DOHH2 (cell line): Measurements from ENCODE around the gene PGM2L1.

Experiments used
- H3F3A ChIP-seq: fragments of 200-600 bp; sonication (generic), shearing (Covaris generic); 2 replicates; pipeline ENCODE4 v1.6.0; 2016; ENCODE audit warnings: antibody characterized with exemption, mild to moderate bottlenecking; ENCODE audit not compliant: control insufficient read depth, insufficient read depth
- H3K27ac ChIP-seq: fragments of 200-600 bp; sonication (generic); 2 replicates; pipeline ENCODE4 v1.5.1; 2014; ENCODE audit warnings: low read depth, mild to moderate bottlenecking, low read length, moderate library complexity
- H3K27me3 ChIP-seq: fragments of 200-600 bp; sonication (generic); 2 replicates; pipeline ENCODE4 v1.6.1; 2014; ENCODE audit warnings: mild to moderate bottlenecking, low read length, mixed read lengths; ENCODE audit not compliant: control insufficient read depth
- H3K36me3 ChIP-seq: fragments of 200-600 bp; sonication (generic); 2 replicates; pipeline ENCODE4 v1.6.1; 2014; ENCODE audit warnings: mild to moderate bottlenecking, low read length, moderate library complexity, mixed read lengths; ENCODE audit not compliant: control insufficient read depth
- H3K4me1 ChIP-seq: fragments of 200-600 bp; sonication (generic); 2 replicates; pipeline ENCODE4 v1.6.1; 2014; ENCODE audit warnings: mild to moderate bottlenecking, low read length, mixed read lengths; ENCODE audit not compliant: control insufficient read depth
- H3K4me2 ChIP-seq: fragments of 200-600 bp; sonication (generic); 2 replicates; pipeline ENCODE4 v1.6.0; 2014; ENCODE audit warnings: mild to moderate bottlenecking, low read length, moderate library complexity
- H3K4me3 ChIP-seq: fragments of 200-600 bp; sonication (generic); 2 replicates; pipeline ENCODE4 v1.5.1; 2014; ENCODE audit warnings: mild to moderate bottlenecking, low read length, mixed read lengths
- H3K79me2 ChIP-seq: fragments of 200-600 bp; sonication (generic); 2 replicates; pipeline ENCODE4 v1.6.1; 2014; ENCODE audit warnings: mild to moderate bottlenecking, low read length, mixed read lengths; ENCODE audit not compliant: control insufficient read depth
- H3K9me2 ChIP-seq: fragments of 200-600 bp; sonication (generic); replicated peaks from 2 replicates; pipeline ENCODE4 v1.6.1; 2014; ENCODE audit warnings: mild to moderate bottlenecking, low read length, mixed read lengths; ENCODE audit not compliant: control insufficient read depth
- H3K9me3 ChIP-seq: fragments of 200-600 bp; sonication (generic); 2 replicates; pipeline ENCODE4 v1.6.1; 2014; ENCODE audit warnings: antibody characterized with exemption, low read length, mixed read lengths; ENCODE audit not compliant: control insufficient read depth, insufficient read depth
- H4K20me1 ChIP-seq: fragments of 200-600 bp; sonication (generic); 2 replicates; pipeline ENCODE4 v1.6.0; 2014; ENCODE audit warnings: low read depth, mild to moderate bottlenecking, antibody characterized with exemption, low read length, moderate library complexity; ENCODE audit not compliant: control insufficient read depth, insufficient read depth
- EZH2phosphoT487 ChIP-seq: fragments of 200-600 bp; sonication (generic); IDR thresholded peaks from 2 replicates; pipeline ENCODE4 v1.6.1; 2017; ENCODE audit warnings: borderline replicate concordance, mild to moderate bottlenecking, antibody characterized with exemption, low read length, moderate library complexity, mixed read lengths
- TF ChIP-seq, protein P1 (sequence below): fragments of 200-600 bp; sonication (generic); IDR thresholded peaks from one replicate; pipeline ENCODE4 v1.5.1; 2014; ENCODE audit warnings: antibody characterized with exemption, mild to moderate bottlenecking, low read depth, low read length; ENCODE audit not compliant: poor library complexity, severe bottlenecking

Gene PGM2L1

DNA sequence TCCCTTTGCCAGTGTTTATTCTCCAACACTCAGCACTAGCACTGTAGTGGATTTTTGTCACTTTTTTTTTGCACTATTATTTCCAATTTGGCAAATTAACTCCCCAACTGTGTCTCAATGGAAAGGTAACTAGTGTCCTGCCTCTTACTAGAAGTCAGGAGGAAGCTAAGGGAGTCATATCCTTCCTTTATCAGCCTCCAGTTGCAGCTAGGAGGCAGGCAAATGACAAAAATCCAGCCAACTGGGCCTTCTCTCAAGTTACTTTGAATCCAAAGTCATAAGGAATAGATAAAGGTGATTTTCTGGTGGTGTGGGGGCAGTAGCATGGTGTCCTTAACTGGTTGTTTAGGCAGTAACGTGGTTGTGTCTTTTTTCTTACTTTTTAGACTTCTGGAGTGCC lies 71.2 kb downstream of the PGM2L1 start:
- TF ChIP-seq, protein P1, sequence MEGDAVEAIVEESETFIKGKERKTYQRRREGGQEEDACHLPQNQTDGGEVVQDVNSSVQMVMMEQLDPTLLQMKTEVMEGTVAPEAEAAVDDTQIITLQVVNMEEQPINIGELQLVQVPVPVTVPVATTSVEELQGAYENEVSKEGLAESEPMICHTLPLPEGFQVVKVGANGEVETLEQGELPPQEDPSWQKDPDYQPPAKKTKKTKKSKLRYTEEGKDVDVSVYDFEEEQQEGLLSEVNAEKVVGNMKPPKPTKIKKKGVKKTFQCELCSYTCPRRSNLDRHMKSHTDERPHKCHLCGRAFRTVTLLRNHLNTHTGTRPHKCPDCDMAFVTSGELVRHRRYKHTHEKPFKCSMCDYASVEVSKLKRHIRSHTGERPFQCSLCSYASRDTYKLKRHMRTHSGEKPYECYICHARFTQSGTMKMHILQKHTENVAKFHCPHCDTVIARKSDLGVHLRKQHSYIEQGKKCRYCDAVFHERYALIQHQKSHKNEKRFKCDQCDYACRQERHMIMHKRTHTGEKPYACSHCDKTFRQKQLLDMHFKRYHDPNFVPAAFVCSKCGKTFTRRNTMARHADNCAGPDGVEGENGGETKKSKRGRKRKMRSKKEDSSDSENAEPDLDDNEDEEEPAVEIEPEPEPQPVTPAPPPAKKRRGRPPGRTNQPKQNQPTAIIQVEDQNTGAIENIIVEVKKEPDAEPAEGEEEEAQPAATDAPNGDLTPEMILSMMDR = no peak
- no peak for TF ChIP-seq EZH2phosphoT487
- no peaks in the 10 kb centered on the region for H3K9me2 ChIP-seq
- no peaks in the 10 kb centered on the region for H3K9me3 ChIP-seq
- no peaks in the 10 kb centered on the region for H3K79me2 ChIP-seq
- peaks cover 7% of the 10 kb centered on the region for H3K27me3 ChIP-seq
- H4K20me1 ChIP-seq = no peaks in the 10 kb centered on the region
- no peak overlapping the region for H3K27ac ChIP-seq
- H3K36me3 ChIP-seq = no peaks in the 10 kb centered on the region
- no peaks in the 10 kb centered on the region for H3F3A ChIP-seq
- no peak overlapping the region for H3K4me2 ChIP-seq
- H3K4me3 ChIP-seq = no peak overlapping the region
- H3K4me1 ChIP-seq = no peaks in the 10 kb centered on the region

DNA sequence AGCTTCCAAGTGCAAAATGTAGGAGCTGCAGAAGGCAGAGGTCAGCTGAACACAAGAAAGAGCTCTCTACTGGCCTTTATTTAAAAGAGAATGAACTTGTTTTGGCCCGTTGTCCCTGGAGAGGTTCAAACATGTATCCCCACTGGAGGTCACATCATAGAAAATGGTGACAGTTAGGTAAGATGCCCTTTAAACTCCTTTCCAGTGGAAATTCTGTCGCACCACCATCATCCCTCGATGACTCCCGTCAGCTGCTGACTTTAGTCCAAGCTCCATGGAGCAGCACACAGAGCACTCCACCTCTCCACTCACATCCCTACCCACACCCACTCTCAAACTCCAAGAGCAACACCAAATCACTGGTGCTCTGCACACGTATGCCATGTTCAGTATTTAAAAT lies 71.6 kb downstream of the PGM2L1 start:
- no peaks in the 10 kb centered on the region for H3F3A ChIP-seq
- H3K79me2 ChIP-seq = no peaks in the 10 kb centered on the region
- peaks cover 7% of the 10 kb centered on the region for H3K27me3 ChIP-seq
- H3K4me1 ChIP-seq = no peaks in the 10 kb centered on the region
- H3K36me3 ChIP-seq = no peaks in the 10 kb centered on the region
- no peaks in the 10 kb centered on the region for H4K20me1 ChIP-seq
- no peak overlapping the region for H3K4me2 ChIP-seq
- no peaks in the 10 kb centered on the region for H3K9me3 ChIP-seq
- no peaks in the 10 kb centered on the region for H3K9me2 ChIP-seq
- H3K27ac ChIP-seq = no peak overlapping the region
- TF ChIP-seq EZH2phosphoT487 = no peak
- TF ChIP-seq, protein P1 = no peak
- no peak overlapping the region for H3K4me3 ChIP-seq

DNA sequence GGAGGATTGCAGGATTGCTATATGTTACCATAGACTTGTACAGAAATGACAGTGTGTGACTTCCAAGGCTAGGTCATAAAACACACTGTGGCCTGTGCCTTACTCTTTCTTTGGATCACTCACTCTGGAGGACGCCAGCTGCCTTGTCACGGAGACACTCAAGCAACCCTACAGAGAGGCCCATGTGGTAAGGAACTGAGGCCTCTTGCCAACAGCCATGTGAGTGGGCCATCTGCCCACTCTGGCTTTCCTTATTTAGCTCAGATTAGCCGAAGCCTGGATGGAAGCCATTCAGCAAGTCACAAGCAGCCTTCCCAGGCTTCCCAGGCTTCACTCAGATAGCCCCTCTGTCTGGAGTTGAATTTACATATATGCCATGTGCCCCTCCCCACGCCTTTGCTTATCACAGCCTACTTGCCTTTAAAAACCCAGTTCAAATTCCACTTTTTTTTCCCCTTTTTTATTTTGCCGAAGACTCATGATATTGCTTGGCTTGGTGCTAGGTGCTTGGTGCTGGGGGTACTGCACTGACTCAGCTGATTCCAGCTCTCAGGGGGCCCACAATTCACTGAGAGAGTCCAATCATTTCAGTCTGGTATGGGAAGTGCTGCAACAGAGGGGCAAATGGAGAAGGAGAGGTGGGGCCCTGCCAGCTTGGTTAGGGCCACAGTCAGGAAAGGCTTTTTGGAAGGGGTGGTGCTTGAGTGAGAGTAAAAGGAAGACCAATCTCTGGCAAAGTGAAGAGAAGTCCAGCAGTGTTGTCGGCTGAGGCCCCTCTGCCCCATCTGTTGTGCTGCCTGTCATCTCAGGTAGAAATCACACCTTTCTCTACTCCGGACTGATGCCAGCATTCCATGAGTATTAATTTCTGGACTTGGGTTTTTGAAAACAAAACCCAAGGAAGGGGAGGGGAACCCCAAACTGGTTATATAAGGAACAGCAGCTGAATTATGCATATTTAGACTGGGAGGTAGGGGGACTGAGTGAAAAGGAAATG lies 72.3 kb downstream of the PGM2L1 start:
- no peaks in the 10 kb centered on the region for H3K4me1 ChIP-seq
- no peak for TF ChIP-seq EZH2phosphoT487
- TF ChIP-seq, protein P1 = no peak
- no peaks in the 10 kb centered on the region for H3K9me3 ChIP-seq
- H3K27me3 ChIP-seq = peaks cover 7% of the 10 kb centered on the region
- H4K20me1 ChIP-seq = no peaks in the 10 kb centered on the region
- no peaks in the 10 kb centered on the region for H3K79me2 ChIP-seq
- no peaks in the 10 kb centered on the region for H3K36me3 ChIP-seq
- no peaks in the 10 kb centered on the region for H3F3A ChIP-seq
- H3K4me2 ChIP-seq = no peak overlapping the region
- no peak overlapping the region for H3K4me3 ChIP-seq
- no peaks in the 10 kb centered on the region for H3K9me2 ChIP-seq
- no peak overlapping the region for H3K27ac ChIP-seq
